ENCODE measurements around the gene CXCR6. TPM values are rescaled to one million over a fixed set of nuclear protein-coding genes. Genes with fewer than 3 reads are reported as not detected.

CXCR6 gene
- total RNA-seq, 1 donor from 2014 or later = 91.7 TPM

GRCh38 chr3:45946875-45947274, 3.6 kb downstream of the CXCR6 start:
- intact Hi-C loops (cut with micrococcal nuclease) = no loop called here

- intact Hi-C loops (cut with micrococcal nuclease) = no loop called here
Observed at GRCh38 chr3:45947361-45947760, 4.1 kb downstream of the CXCR6 start.

- intact Hi-C loops (cut with micrococcal nuclease) = no loop called here
Observed at GRCh38 chr3:45948311-45948781, 5.1 kb downstream of the CXCR6 start.

GRCh38 chr3:45948881-45949280, 5.6 kb downstream of the CXCR6 start:
- intact Hi-C loops (cut with micrococcal nuclease) = no loop called here

- intact Hi-C loops (cut with micrococcal nuclease) = no loop called here
Observed at GRCh38 chr3:45949432-45949831, 6.2 kb downstream of the CXCR6 start.

GRCh38 chr3:45950131-45950530, 6.9 kb downstream of the CXCR6 start:
- intact Hi-C loops (cut with micrococcal nuclease) = loop anchor here (1.0 kb wide), 3 partner anchors 12 to 43 kb away; no protein-coding TSS in a partner anchor

GRCh38 chr3:45950686-45951600, 7.7 kb downstream of the CXCR6 start:
- intact Hi-C loops (cut with micrococcal nuclease) = loop anchor here (1.0 kb wide), 3 partner anchors 11 to 42 kb away; no protein-coding TSS in a partner anchor

GRCh38 chr3:45951946-45952345, 8.7 kb downstream of the CXCR6 start:
- intact Hi-C loops (cut with micrococcal nuclease) = no loop called here

GRCh38 chr3:45952456-45952855, 9.2 kb downstream of the CXCR6 start:
- intact Hi-C loops (cut with micrococcal nuclease) = no loop called here

GRCh38 chr3:45953536-45953935, 10.3 kb downstream of the CXCR6 start:
- intact Hi-C loops (cut with micrococcal nuclease) = no loop called here

GRCh38 chr3:45954306-45954705, 11.0 kb downstream of the CXCR6 start:
- intact Hi-C loops (cut with micrococcal nuclease) = no loop called here

GRCh38 chr3:45955017-45955647, 11.9 kb downstream of the CXCR6 start:
- intact Hi-C loops (cut with micrococcal nuclease) = no loop called here

- intact Hi-C loops (cut with micrococcal nuclease) = no loop called here
Observed at GRCh38 chr3:45955706-45956105, 12.4 kb downstream of the CXCR6 start.

- intact Hi-C loops (cut with micrococcal nuclease) = no loop called here
Observed at GRCh38 chr3:45957586-45957985, 14.3 kb downstream of the CXCR6 start.

GRCh38 chr3:45958321-45958791, 15.1 kb downstream of the CXCR6 start:
- intact Hi-C loops (cut with micrococcal nuclease) = no loop called here

GRCh38 chr3:45959201-45959600, 15.9 kb downstream of the CXCR6 start:
- intact Hi-C loops (cut with micrococcal nuclease) = no loop called here

GRCh38 chr3:45960289-45960688, 17.0 kb downstream of the CXCR6 start:
- intact Hi-C loops (cut with micrococcal nuclease) = loop anchor here (5.0 kb wide), 1 partner anchor 247 kb away; the partner anchor contains the start of gene CCR1

GRCh38 chr3:45962033-45962432, 18.8 kb downstream of the CXCR6 start:
- intact Hi-C loops (cut with micrococcal nuclease) = loop anchor here (1.0 to 5.0 kb wide), 4 partner anchors 12 to 245 kb away; partner anchors contain the start of genes CCR1, CXCR6 and FYCO1

GRCh38 chr3:45964139-45964538, 20.9 kb downstream of the CXCR6 start:
- intact Hi-C loops (cut with micrococcal nuclease) = loop anchor here (1.0 to 5.0 kb wide), 3 partner anchors 8 to 243 kb away; partner anchors contain the start of gene CCR1

- intact Hi-C loops (cut with micrococcal nuclease) = no loop called here
Observed at GRCh38 chr3:45965253-45965652, 22.0 kb downstream of the CXCR6 start.

- intact Hi-C loops (cut with micrococcal nuclease) = no loop called here
Observed at GRCh38 chr3:45965653-45966052, 22.4 kb downstream of the CXCR6 start.

- intact Hi-C loops (cut with micrococcal nuclease) = no loop called here
Observed at GRCh38 chr3:45966371-45966791, 23.1 kb downstream of the CXCR6 start.
